Activated T-cell treated with anti-CD3 and anti-CD28 coated beads, Interleukin-2, amount 50 U/mL, for 48 hours (primary cell): ENCODE data around the gene NUDT8.

Experiments used
- DNase-seq, 2 experiments: peaks; one replicate each; pipeline ENCODE4 v3.0.0-alpha.2; 2020

NUDT8 gene

DNA sequence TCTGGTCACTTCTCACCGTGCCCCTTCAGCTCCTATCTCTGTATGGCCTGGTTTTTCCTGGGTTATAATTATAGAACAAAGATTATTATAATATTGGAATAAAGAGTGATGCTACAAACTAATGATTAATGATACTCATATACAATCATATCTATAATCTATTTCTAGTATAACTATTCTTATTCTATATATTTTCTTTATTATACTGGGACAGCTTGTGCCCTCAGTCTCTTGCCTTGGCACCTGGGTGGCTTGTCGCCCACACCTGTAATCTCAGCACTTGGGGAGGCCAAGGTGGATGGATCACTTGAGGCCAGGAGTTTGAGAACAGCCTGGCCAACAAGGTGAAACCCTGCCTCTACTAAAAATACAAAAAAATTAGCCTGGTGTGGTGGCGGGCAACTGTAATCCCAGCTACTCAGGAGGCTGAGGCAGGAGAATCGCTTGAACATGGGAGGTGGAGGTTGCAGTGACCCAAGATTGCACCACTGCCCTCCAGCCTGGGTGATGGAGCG lies 30.0 kb upstream of the NUDT8 start:
- DNase-seq = peak in 1 of 2 experiments; percentile 5

GRCh38 chr11:67657300-67657699 lies 27.6 kb upstream of the NUDT8 start:
- DNase-seq = no peak

GRCh38 chr11:67656278-67656922 lies 26.7 kb upstream of the NUDT8 start:
- peak in 1 of 2 experiments; percentile 7 for DNase-seq

GRCh38 chr11:67654225-67654624 lies 24.5 kb upstream of the NUDT8 start:
- DNase-seq = no peak

DNA sequence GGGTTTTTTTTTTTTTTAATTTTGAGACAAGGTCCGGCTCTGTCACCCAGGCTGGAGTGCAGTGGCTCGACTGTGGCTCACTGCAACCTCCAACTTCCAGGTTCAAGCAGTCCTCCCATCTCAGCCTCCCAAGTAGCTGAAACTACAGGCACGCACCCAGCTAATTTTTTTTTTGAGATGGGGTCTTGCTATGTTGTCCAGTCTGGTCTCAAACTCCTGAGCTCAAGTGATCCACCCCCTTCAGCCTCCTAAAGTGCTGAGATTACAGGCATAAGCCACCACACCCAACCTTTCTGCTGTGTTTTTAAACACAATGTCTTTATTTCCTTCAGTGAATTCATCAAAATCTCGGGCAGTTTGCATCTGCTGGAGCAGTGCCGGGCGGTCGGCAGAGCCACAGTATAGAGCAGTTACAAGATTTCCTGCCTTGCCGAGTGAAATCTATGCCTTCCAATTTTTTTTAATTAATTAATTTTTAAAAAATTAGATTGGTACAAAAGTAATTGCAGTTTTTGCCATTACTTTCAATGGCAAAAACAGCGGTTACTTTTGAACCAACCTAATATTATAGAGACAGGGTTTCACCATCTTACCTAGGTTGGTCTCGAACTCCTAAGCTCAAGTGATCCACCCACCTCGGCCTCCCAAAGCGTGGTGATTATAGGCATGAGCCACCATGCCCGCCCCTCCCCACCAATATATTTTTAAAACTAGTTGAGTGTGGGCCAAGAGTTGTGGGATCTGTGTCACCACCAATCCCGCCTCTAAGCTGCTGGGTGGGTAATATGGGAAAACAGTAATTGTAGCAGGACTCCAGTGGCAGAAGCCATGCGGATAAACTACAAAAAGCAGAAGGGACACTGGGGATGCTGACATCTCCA lies 23.5 kb upstream of the NUDT8 start:
- DNase-seq = no peak

DNA sequence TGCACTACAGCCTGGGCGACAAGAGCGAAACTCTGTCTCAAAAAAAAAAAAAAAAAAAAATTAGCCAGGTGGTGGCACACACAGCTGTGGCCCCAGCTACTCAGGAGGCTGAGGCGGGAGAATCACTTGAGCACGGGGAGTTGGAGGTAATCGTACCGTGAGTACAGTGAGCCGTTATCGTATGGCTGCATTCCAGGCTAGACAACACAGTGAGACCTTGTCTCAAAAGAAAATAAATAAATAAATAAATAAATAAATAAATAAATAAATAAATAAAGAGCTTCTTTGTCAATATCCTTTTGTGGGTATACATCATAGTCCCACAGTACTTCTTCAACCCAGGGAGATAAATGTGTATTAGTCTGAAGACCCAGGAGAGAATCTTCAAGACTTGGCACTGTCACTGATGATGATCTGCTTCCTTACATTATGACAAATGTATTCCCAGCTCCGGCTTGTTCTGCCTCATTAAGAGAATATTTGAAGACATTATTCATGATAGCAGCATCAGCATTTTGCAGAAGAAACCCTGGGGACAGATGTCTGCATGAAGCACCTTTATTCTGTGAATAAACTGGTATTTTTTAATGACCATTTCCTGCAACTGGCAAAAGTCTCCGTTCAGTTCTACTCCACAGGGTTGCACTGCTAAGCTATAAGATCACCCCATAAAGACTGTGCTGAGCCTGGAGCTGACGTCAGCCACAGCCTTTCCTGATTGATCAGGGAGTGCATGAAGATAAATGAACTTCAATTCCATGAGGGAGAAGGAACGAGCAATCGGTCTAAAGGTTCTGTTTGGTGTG lies 22.4 kb upstream of the NUDT8 start:
- DNase-seq = no peak

DNA sequence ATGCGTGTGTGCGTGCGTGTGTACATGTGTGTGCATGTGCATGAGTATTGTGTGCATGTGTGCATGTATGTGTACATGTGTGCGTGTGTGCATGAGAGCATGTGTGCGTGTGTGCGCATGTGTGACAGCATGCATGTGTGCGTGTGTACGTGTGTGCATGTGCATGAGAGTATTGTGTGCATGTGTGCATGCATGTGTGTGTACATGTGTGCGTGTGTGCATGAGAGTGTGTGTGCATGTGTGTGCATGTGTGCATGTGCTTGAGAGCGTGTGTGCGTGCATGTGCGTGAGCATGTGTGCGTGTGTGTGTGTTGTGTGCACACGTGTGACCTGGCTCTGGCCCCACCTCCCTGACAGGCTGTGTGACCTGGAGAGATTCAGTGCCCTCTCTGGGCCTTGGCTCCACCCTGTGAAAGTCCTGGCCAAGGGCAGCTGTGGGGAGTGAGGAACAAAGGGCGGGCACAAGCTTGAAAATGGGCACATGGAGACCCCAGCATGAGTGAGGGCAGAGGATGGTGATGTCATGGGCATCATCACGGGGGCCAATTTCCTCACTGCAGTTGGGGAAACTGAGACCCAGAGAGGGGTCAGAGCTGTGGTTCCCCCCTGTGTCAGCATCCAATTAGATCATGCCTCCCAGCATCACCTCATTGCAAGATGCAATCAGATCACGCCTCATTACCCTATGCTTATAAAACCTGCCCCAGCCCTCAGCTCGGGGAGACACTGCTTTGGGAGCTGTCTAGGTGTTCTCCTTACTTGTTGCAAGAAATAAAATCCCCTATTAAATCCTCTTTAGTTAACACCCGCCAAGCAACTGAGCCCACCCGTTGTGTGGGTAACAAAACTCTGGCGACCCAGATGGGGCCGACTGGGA lies 20.1 kb upstream of the NUDT8 start:
- DNase-seq = no peak

DNA sequence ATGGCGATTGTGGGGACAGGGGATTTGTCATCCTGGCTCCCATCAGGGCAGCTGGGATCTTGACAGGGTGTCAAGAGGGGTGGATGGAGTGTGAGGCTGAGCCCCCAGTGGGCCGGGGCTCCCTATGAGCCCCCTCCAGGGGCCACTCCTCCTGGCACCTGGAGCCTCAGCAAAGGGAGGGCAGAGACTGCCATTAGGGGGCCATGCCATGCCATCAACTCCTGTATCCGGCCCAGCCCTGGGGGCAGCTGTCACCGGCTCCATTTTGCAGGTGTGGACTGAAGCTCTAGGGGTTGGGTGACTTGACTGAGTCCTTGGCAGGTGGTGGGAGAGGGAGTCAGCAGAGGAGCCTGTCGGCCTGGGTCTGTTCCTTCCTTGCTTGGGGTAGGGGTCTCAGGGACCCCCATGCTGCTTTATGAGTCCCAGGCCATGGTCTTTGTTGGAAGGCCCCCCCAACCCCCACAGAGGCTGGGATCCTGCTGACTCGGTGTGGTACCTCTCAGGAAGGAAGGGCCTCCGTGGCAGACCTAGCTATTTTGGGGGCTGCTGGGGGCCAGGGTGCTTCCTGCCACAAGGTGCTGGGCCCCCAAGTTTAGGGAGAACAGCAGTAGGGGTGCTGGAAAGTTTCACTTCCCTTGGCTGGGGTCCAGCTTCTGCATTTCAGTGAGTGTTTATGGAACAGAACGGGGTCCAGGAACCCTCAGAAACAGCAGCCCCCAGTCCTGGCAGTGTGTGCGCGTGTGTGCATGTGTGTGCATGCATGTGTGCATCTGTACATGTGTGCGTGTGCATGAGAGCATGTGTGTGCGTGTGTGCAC lies 19.3 kb upstream of the NUDT8 start:
- DNase-seq = no peak

DNA sequence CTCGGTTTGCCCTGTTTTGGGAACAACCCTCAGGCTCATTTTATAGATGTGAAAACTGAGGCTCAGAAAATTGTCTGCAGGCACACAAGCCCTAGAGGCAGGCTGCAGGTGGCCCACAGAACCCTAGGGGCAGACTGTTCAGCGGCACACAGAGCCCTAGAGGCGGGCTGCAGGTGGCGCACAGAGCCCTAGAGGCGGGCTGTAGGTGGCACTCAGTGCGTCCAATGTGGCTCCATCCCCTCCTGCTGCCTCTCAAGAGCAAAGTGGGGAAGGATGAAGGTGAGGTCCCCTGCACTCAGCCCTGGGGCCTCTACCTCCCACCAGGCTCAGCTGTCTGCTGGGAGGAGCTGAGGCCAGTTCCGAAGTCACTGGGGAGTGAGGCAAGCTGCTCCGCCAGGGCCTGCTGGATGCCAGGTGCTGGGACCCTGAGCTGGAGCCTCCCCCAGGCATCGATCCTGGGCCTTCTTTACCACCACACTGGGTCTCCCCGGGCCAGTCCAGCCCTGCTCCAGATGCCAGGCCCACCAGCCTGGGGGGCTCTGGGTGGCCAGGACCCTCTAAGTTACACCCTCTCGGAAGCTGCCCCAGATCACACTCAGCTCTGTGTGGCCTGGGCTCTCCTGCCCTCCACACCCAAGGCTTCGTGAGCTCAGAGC lies 18.5 kb upstream of the NUDT8 start:
- peak; percentile 61 to 72 for DNase-seq

DNA sequence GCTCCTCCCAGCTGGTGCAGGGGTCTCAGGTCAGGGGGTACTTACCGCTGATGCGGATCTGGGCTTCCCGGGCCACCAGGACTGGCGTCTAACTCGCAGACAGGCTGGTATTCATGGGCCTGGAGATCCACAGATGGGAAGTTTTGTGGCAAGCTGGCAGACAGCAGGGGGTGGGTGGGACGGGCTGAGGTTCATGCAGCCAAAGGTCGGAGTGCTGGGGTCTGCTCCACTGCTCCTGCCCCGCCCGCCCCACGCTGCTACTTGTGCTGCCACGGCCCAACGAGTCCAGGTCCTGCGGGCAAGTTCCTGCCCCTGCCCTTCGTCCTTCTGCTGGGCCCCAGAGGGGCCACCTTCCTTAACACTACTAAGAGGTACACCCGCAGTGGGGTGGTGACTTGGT lies 17.7 kb upstream of the NUDT8 start:
- no peak for DNase-seq

DNA sequence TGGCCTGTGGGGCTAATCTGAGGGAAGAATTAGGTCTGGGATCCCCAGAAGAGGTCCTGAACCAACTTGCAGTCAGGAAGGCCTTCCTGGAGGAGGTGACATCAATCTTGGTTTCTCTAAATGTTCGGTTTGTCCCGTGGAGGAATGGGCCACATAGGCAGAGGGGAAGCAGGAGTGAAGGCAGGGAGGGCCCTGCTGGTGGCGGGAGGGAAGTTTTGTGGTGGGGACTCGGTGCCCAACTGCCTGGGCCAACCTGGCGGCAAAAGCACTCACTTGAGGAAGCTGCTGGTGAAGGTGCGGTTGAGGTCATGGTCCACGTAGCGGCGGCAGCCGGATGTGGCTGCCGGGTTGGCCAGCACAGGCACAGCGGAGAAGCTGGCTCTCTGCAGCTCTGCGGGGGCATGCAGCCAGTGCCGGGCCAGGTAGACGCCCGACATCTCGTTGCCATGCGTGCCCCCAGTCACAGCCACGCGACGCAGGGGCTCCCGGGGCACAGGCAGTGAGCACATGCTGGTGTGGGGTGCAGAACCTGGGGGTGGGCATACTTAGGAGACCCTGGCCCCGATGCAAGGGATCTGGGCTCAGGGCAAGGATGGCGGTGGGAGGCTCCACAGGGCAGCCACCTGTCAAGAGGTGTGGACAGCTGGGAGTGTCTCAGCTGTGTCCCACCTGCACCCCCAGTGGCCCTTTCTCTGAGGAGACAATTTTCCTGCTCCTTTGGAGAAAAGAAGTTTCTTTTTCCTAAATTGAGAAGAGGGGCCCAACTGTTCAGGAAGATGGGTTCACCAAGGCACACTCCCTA lies 17.0 kb upstream of the NUDT8 start:
- DNase-seq = peak; percentile 58 to 69

DNA sequence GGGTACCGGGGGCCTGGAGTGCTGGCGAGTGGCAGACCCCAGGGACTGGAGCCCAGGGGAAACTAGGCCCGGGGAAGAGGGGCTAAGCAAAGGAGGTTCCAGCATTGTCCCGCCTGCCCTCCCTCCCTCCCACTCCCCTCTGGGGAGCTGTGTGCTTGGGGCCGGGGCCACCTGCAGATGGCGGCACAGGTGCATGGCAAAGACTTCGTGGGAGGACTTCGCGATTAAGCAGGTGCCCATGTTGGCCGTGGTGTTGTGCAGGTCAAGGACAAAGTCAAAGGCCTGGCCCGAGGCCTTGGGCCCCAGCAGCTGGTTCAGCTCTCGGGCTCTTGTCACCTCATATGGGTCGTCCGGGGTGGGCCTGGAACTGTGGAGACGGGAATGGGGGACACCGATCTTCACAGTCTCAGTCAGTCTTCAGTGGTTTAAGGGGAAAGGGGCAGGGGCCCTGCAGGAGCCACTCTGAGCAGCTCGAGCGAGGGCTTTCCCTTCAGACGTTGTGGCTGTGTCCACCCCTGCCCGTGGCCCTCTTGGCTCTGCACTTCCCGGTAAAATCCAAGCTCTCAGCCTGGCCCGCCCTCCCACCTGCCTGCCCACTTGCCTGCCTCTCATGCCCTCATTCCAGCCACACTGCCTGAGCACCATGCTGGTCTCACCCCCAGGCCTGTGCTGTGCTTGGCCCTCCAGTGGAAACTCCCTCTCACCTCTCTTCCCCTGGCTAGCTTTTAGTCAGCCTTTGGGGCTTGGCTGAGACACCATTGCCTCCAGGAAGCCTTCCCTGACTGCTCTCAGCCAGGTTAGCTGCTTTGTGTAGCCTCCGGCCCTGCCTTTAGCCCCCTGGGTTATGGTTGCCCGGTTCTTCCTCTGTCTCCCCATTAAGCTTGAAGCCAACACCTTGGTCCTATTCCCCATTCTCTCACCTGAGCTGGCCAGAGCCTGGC lies 16.1 kb upstream of the NUDT8 start:
- DNase-seq = no peak

GRCh38 chr11:67644472-67645418 lies 15.0 kb upstream of the NUDT8 start:
- DNase-seq = no peak

DNA sequence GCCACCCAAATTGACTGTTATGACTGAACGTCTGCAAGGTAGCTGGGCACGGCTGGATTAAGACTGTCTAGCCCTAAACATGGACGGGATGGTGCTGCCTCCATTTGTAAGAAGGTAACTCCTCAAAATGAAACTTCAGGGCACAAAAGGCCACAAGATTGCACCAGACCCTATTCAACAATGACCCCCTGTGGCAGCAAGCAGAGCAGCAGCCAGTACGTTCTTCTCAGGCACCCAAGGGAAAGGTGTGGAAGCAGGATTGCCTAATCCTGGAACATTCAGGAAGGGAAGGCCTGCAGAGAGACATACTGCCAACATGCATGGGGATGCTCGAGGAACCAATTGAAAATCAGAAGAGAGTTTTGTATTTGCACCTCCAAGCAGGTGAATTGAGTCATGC lies 14.3 kb upstream of the NUDT8 start:
- DNase-seq = no peak

- no peak for DNase-seq
These were observed 12.7 kb upstream of the NUDT8 start for GRCh38 chr11:67642173-67643120.
